GM12878 (cell line): ENCODE results near the gene C11orf16. TPM values are rescaled to one million over a fixed set of nuclear protein-coding genes. Genes with fewer than 3 reads are reported as not detected.

ENCODE experiments used
- ATAC-seq: fragments of 200-7000 bp; cut with Tn5 transposase; 3 replicates; pipeline ENCODE4 v1.9.1; 2020; ENCODE audit warnings: mild to moderate bottlenecking, moderate library complexity
- BruUV-seq: library from RNA; stranded (reverse); fragments of 400-500 nt; replicated peaks from 2 replicates; lab custom pipeline; 2021; lab: Mats Ljungman, UMichigan
- CTCF ChIA-PET: fragments of 300-600 bp; sonication (Branson Sonifier 250); formaldehyde crosslinking; extraction: SDS; loops from one replicate; lab custom pipeline; 2021; ENCODE audit warnings: inconsistent platforms; lab: Yijun Ruan, JAX
- POLR2A ChIA-PET: fragments of 350-600 bp; formaldehyde crosslinking; extraction: SDS; loops from one replicate; lab custom pipeline; 2021; ENCODE audit warnings: inconsistent platforms; lab: Charles Lee
- RAD21 ChIA-PET: fragments of 300-600 bp; sonication (Branson Sonifier 250); formaldehyde crosslinking; loops from one replicate; lab custom pipeline; 2023; ENCODE audit warnings: antibody characterized with exemption; ENCODE audit not compliant: unreplicated experiment; lab: Charles Lee
- SMC1A ChIA-PET: fragments of 300-600 bp; sonication (Branson Sonifier 250); formaldehyde crosslinking; loops from one replicate; lab custom pipeline; 2023; ENCODE audit not compliant: unreplicated experiment, uncharacterized antibody; lab: Charles Lee
- DNase-seq: peaks from one replicate; pipeline ENCODE4 v3.0.0-alpha.2; 2011; ENCODE audit warnings: low read depth, low spot score
- FAIRE-seq: peaks from 3 replicates; lab custom pipeline; 2011; peaks lifted over from hg19 to GRCh38; lab: Jason Lieb, UNC
- H2AFZ ChIP-seq: 2 replicates; pipeline ENCODE4 v1.6.0; 2011; ENCODE audit warnings: low read depth, low read length, control low read depth; ENCODE audit not compliant: control insufficient read depth
- H3K27ac ChIP-seq: 2 replicates; pipeline ENCODE4 v1.5.1; 2011; ENCODE audit warnings: control low read depth; ENCODE audit not compliant: control insufficient read depth, insufficient read depth
- H3K27me3 ChIP-seq, 2 experiments: replicated peaks in 1 of 2; 2 replicates each; pipeline versions ENCODE4 v1.6.0 to v1.6.1; 2011; ENCODE audit warnings: low read length in 1 of 2; ENCODE audit not compliant: control insufficient read depth in 2 of 2, insufficient read depth in 2 of 2
- H3K36me3 ChIP-seq, 2 experiments: 2 replicates each; pipeline ENCODE4 v1.5.1; 2011; ENCODE audit warnings: low read length in 1 of 2; ENCODE audit not compliant: control insufficient read depth in 2 of 2, insufficient read depth in 2 of 2
- H3K4me1 ChIP-seq: 2 replicates; pipeline ENCODE4 v1.6.1; 2011; ENCODE audit warnings: mild to moderate bottlenecking, low read length, moderate library complexity, mixed read lengths; ENCODE audit not compliant: control insufficient read depth, insufficient read depth
- H3K4me2 ChIP-seq: 2 replicates; pipeline ENCODE4 v1.6.0; 2011; ENCODE audit warnings: control low read depth; ENCODE audit not compliant: control insufficient read depth, insufficient read depth
- H3K4me3 ChIP-seq: fragments of 200-600 bp; sonication (generic); 2 replicates; pipeline ENCODE4 v1.5.1; 2016
- H3K79me2 ChIP-seq: 2 replicates; pipeline ENCODE4 v1.6.0; 2011; ENCODE audit warnings: low read length; ENCODE audit not compliant: control insufficient read depth, insufficient read depth
- H3K9ac ChIP-seq: 2 replicates; pipeline ENCODE4 v1.8.0; 2011; ENCODE audit warnings: low read length, control low read depth, mixed read lengths; ENCODE audit not compliant: control insufficient read depth, insufficient read depth
- H3K9me3 ChIP-seq: replicated peaks from 3 replicates; pipeline ENCODE4 v1.5.1; 2011; ENCODE audit warnings: mild to moderate bottlenecking, low read length; ENCODE audit not compliant: control insufficient read depth, insufficient read depth
- H4K20me1 ChIP-seq: 2 replicates; pipeline ENCODE4 v1.6.0; 2011; ENCODE audit not compliant: control insufficient read depth, insufficient read depth
- BCL11A ChIP-seq: IDR thresholded peaks from 2 replicates; pipeline ENCODE4 v1.6.1; 2011; ENCODE audit warnings: low read depth, low read length
- CHD1 ChIP-seq: IDR thresholded peaks from 2 replicates; pipeline ENCODE4 v1.6.1; 2012; ENCODE audit warnings: low read depth, low read length, improper control_type of control experiment
- DPF2 ChIP-seq: fragments of 450-650 bp; IDR thresholded peaks from 2 replicates; pipeline ENCODE4 v1.6.1; 2017; ENCODE audit warnings: mild to moderate bottlenecking
- HDAC6 ChIP-seq: fragments of 200-600 bp; sonication (generic); IDR thresholded peaks from one replicate; pipeline ENCODE4 v1.8.0; 2017; ENCODE audit warnings: antibody characterized with exemption; ENCODE audit not compliant: unreplicated experiment
- NRF1 ChIP-seq: conservative IDR thresholded peaks from 2 replicates; pipeline ENCODE4 v1.6.1; 2011; ENCODE audit warnings: mild to moderate bottlenecking, low read depth, low read length, improper control_type of control experiment
- PML ChIP-seq: IDR thresholded peaks from 2 replicates; pipeline ENCODE4 v1.6.1; 2012; ENCODE audit warnings: low read length, inconsistent platforms
- RUNX3 ChIP-seq: IDR thresholded peaks from 2 replicates; pipeline ENCODE4 v1.6.1; 2012; ENCODE audit warnings: low read length, inconsistent platforms
- SMARCA5 ChIP-seq: fragments of 450-650 bp; IDR thresholded peaks from 2 replicates; pipeline ENCODE4 v1.6.1; 2017; ENCODE audit warnings: mild to moderate bottlenecking
- WGBS: methylation state at CpG from one replicate; pipeline ENCODE4 v1.1.6; 2016; ENCODE audit warnings: low lambda C conversion rate; ENCODE audit not compliant: insufficient replicate concordance, insufficient coverage; ENCODE audit errors: missing lambda C conversion rate; 5-methylcytosine and 5-hydroxymethylcytosine counted together
- in situ Hi-C: fragments of 300-500 bp; cut with MboI; formaldehyde crosslinking; loops from 9 replicates; pipeline ENCODE4 v1.14.3; 2018; ENCODE audit warnings: mixed read lengths
- intact Hi-C: fragments of 100-400 bp; cut with micrococcal nuclease; formaldehyde crosslinking; loops from one replicate; pipeline ENCODE4 v1.14.2; 2022; ENCODE audit not compliant: unreplicated experiment
- polyA plus RNA-seq, 11 experiments: library from polyadenylated mRNA; depleted of rRNA in 4 of 11; unstranded in 6 of 11; stranded (reverse) in 5 of 11; fragments of >200 nt; fragmentation: Nextera tagmentation in 4 of 11; fragmentation: Illumina TruSeq in 1 of 11; extraction: Ambion mirVana in 4 of 11; extraction: Trizol in 1 of 11; gene quantifications; 1 replicate in 1 of 11; 2 replicates in 10 of 11; pipeline versions ENCODE4 v1.2.1 to v1.2.3, GENCODE V29; 2011 to 2016; ENCODE audit warnings: inconsistent platforms in 2 of 11, missing spikeins in 2 of 11, low read depth in 1 of 11
- total RNA-seq, 4 experiments: library from RNA; depleted of rRNA in 3 of 4; stranded (reverse); fragments of >200 nt in 3 of 4; fragmentation: Illumina TruSeq in 1 of 4; extraction: Trizol in 1 of 4; gene quantifications; 2 replicates each; pipeline versions ENCODE4 v1.2.1 to v1.2.3, GENCODE V29; 2013 to 2021
- TF ChIP-seq, protein P1 (sequence below): IDR thresholded peaks from 2 replicates; pipeline ENCODE4 v1.6.1; 2012; ENCODE audit warnings: improper control_type of control experiment, low read depth, low read length; ENCODE audit not compliant: insufficient replicate concordance
- TF ChIP-seq, protein P2 (sequence below): IDR thresholded peaks from 2 replicates; pipeline ENCODE4 v1.6.1; 2012; ENCODE audit warnings: low read length, inconsistent platforms
- TF ChIP-seq, protein P3 (sequence below): IDR thresholded peaks from 2 replicates; pipeline ENCODE4 v1.6.1; 2011; ENCODE audit warnings: mild to moderate bottlenecking, low read depth, low read length, moderate library complexity; ENCODE audit not compliant: insufficient replicate concordance
- TF ChIP-seq, protein P4 (sequence below): fragments of 150-350 bp; IDR thresholded peaks from 2 replicates; pipeline ENCODE4 v1.6.1; 2014; ENCODE audit warnings: mild to moderate bottlenecking, low read depth, low read length

The C11orf16 gene
- total and polyA plus RNA-seq, 10 of the 15 experiments (the other 5 are each of a cell fraction or from before 2014, with no cell fraction given) = 0.05 to 0.39 (median 0.32) TPM; not detected in 7

DNA sequence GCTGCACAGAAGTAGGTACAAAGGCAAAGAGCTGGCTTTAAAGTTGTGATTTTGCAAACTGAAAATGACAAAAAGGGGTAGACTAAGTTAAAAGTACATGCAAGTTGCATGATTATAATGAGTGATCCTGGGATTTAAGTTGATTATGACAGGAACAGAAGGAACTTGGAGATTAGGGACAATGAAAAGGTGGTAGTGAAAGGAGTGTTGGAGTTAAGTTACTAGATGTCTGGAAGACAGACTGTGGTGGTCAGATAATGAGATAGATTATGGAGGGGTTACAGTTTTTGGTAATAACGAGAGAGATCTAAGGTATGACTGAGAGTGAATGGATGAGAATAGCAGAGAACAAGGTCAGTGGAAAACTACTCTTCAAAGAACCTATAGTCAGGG is 39.2 kb upstream of the C11orf16 start (continued):
- TF ChIP-seq, protein P1, sequence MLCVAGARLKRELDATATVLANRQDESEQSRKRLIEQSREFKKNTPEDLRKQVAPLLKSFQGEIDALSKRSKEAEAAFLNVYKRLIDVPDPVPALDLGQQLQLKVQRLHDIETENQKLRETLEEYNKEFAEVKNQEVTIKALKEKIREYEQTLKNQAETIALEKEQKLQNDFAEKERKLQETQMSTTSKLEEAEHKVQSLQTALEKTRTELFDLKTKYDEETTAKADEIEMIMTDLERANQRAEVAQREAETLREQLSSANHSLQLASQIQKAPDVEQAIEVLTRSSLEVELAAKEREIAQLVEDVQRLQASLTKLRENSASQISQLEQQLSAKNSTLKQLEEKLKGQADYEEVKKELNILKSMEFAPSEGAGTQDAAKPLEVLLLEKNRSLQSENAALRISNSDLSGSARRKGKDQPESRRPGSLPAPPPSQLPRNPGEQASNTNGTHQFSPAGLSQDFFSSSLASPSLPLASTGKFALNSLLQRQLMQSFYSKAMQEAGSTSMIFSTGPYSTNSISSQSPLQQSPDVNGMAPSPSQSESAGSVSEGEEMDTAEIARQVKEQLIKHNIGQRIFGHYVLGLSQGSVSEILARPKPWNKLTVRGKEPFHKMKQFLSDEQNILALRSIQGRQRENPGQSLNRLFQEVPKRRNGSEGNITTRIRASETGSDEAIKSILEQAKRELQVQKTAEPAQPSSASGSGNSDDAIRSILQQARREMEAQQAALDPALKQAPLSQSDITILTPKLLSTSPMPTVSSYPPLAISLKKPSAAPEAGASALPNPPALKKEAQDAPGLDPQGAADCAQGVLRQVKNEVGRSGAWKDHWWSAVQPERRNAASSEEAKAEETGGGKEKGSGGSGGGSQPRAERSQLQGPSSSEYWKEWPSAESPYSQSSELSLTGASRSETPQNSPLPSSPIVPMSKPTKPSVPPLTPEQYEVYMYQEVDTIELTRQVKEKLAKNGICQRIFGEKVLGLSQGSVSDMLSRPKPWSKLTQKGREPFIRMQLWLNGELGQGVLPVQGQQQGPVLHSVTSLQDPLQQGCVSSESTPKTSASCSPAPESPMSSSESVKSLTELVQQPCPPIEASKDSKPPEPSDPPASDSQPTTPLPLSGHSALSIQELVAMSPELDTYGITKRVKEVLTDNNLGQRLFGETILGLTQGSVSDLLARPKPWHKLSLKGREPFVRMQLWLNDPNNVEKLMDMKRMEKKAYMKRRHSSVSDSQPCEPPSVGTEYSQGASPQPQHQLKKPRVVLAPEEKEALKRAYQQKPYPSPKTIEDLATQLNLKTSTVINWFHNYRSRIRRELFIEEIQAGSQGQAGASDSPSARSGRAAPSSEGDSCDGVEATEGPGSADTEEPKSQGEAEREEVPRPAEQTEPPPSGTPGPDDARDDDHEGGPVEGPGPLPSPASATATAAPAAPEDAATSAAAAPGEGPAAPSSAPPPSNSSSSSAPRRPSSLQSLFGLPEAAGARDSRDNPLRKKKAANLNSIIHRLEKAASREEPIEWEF = no peak

DNA sequence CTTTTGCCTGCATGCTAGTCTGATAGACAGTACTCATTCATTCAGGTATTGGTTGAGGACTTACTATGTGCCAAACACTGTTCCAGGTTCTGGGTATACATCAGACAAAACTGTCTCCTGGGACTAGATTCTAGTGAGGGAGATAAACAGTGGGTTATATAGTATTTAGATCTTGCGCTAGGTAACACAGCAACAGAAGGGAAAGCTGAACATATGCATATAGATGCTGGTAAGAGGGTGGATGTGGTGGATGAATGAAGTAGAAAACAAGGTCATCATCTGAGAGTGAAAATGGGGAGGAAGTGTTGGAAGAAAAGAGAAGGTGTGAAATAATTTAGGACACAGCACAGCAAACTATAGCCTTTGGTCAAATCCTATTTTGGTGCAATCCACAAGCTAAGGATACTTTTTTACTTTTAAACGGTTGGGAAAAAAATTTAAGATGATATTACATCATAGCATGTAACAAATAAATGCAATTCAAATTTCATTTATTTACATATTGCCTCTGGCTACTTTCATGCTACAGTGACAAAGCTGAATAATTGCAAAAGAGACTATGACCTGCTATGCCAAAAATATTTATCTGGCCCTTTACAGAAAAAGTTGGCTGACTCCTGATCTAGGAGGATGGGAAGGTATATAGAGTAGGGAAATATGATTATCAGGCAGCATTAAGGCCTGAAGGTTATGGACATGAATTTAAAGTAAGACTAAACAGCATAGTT is 38.6 kb upstream of the C11orf16 start:
- H3K4me2 ChIP-seq = no peak overlapping the region
- in situ Hi-C loops (no loop called here), intact Hi-C loops (no loop called here)
- no peaks in the 10 kb centered on the region for H4K20me1 ChIP-seq
- CTCF ChIA-PET = interaction anchor here (1.2 to 1.3 kb wide), 2 partner anchors 11 to 59 kb away, joined by 3 to 4 read pairs; no protein-coding TSS in a partner anchor
- no peak for FAIRE-seq
- no peak overlapping the region for H3K9ac ChIP-seq
- H3K79me2 ChIP-seq = no peaks in the 10 kb centered on the region
- BruUV-seq = no TSS peak
- no peak overlapping the region for H2AFZ ChIP-seq
- RAD21 ChIA-PET = no interaction called here
- H3K27me3 ChIP-seq = no peaks in the 10 kb centered on the region
- no peak overlapping the region for H3K4me3 ChIP-seq
- 72% methylated on average over 2 of the region's 2 CpGs for WGBS
- no peaks in the 10 kb centered on the region for H3K9me3 ChIP-seq
- no peaks in the 10 kb centered on the region for H3K4me1 ChIP-seq
- H3K36me3 ChIP-seq = no peaks in the 10 kb centered on the region
- SMC1A ChIA-PET = interaction anchor here (0.5 to 2.1 kb wide), 2 partner anchors 11 to 339 kb away, joined by 3 to 7 read pairs; no protein-coding TSS in a partner anchor
- ATAC-seq = no peak
- DNase-seq = no peak
- POLR2A ChIA-PET = interaction anchor here (0.5 kb wide), 1 partner anchor 59 kb away, joined by 8 read pairs; no protein-coding TSS in a partner anchor
- no peak overlapping the region for H3K27ac ChIP-seq
- no peak for TF ChIP-seq PML
- TF ChIP-seq, protein P2, sequence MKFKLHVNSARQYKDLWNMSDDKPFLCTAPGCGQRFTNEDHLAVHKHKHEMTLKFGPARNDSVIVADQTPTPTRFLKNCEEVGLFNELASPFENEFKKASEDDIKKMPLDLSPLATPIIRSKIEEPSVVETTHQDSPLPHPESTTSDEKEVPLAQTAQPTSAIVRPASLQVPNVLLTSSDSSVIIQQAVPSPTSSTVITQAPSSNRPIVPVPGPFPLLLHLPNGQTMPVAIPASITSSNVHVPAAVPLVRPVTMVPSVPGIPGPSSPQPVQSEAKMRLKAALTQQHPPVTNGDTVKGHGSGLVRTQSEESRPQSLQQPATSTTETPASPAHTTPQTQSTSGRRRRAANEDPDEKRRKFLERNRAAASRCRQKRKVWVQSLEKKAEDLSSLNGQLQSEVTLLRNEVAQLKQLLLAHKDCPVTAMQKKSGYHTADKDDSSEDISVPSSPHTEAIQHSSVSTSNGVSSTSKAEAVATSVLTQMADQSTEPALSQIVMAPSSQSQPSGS = no peak
- TF ChIP-seq, protein P3, sequence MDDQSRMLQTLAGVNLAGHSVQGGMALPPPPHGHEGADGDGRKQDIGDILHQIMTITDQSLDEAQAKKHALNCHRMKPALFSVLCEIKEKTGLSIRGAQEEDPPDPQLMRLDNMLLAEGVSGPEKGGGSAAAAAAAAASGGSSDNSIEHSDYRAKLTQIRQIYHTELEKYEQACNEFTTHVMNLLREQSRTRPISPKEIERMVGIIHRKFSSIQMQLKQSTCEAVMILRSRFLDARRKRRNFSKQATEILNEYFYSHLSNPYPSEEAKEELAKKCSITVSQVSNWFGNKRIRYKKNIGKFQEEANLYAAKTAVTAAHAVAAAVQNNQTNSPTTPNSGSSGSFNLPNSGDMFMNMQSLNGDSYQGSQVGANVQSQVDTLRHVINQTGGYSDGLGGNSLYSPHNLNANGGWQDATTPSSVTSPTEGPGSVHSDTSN = no peak
- no peak for TF ChIP-seq RUNX3
- TF ChIP-seq BCL11A = no peak
- TF ChIP-seq, protein P4, sequence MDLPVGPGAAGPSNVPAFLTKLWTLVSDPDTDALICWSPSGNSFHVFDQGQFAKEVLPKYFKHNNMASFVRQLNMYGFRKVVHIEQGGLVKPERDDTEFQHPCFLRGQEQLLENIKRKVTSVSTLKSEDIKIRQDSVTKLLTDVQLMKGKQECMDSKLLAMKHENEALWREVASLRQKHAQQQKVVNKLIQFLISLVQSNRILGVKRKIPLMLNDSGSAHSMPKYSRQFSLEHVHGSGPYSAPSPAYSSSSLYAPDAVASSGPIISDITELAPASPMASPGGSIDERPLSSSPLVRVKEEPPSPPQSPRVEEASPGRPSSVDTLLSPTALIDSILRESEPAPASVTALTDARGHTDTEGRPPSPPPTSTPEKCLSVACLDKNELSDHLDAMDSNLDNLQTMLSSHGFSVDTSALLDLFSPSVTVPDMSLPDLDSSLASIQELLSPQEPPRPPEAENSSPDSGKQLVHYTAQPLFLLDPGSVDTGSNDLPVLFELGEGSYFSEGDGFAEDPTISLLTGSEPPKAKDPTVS = no peak
- TF ChIP-seq CHD1 = no peak
- no peak for TF ChIP-seq HDAC6
- no peak for TF ChIP-seq DPF2
- TF ChIP-seq SMARCA5 = no peak
- TF ChIP-seq NRF1 = no peak
